Stimulated activated CD8-positive, alpha-beta memory T cell treated with anti-CD3 and anti-CD28 coated beads, Interleukin-15, amount 100 ng/mL, for 4 hours (primary cell): ENCODE measurements around the gene ALDH1A3.

Experiments used
- DNase-seq, 2 donors: peaks; one replicate each; pipeline ENCODE4 v3.0.0-alpha.2; 2020; ENCODE audit warnings: low read depth in 2 of 2

ALDH1A3 gene

GRCh38 chr15:100859970-100860828 is 19.4 kb upstream of the ALDH1A3 start:
- no peak for DNase-seq

GRCh38 chr15:100860829-100861510 is 18.7 kb upstream of the ALDH1A3 start:
- DNase-seq, result no peak

GRCh38 chr15:100861511-100861991 is 18.1 kb upstream of the ALDH1A3 start:
- DNase-seq, result no peak

- no peak for DNase-seq
Measured at GRCh38 chr15:100862162-100862561, 17.5 kb upstream of the ALDH1A3 start.

- no peak for DNase-seq
Measured at GRCh38 chr15:100863075-100863795, 16.4 kb upstream of the ALDH1A3 start.

GRCh38 chr15:100863796-100864267 is 15.8 kb upstream of the ALDH1A3 start:
- DNase-seq, result no peak

- no peak for DNase-seq
Measured at GRCh38 chr15:100866386-100867330, 13.0 kb upstream of the ALDH1A3 start.

- DNase-seq, result no peak
Measured at GRCh38 chr15:100867433-100867832, 12.2 kb upstream of the ALDH1A3 start.

- no peak for DNase-seq
Measured at GRCh38 chr15:100869151-100869999, 10.3 kb upstream of the ALDH1A3 start.

GRCh38 chr15:100873029-100873677 is 6.5 kb upstream of the ALDH1A3 start:
- peak in 1 of 2 donors; percentile 12 for DNase-seq

GRCh38 chr15:100875495-100875894 is 4.1 kb upstream of the ALDH1A3 start:
- DNase-seq, result no peak

GRCh38 chr15:100875976-100876375 is 3.7 kb upstream of the ALDH1A3 start:
- no peak for DNase-seq

- no peak for DNase-seq
Measured at GRCh38 chr15:100877551-100877950, 2.1 kb upstream of the ALDH1A3 start.

GRCh38 chr15:100878130-100878529 is 1.5 kb upstream of the ALDH1A3 start:
- DNase-seq, result no peak

GRCh38 chr15:100878648-100879047 is 983 bp upstream of the ALDH1A3 start:
- DNase-seq, result no peak

- no peak for DNase-seq
Measured at GRCh38 chr15:100879061-100879463, 569 bp upstream of the ALDH1A3 start.

GRCh38 chr15:100880139-100880896 is 687 bp downstream of the ALDH1A3 start:
- no peak for DNase-seq

- DNase-seq, result no peak
Measured at GRCh38 chr15:100880897-100881242, 1.2 kb downstream of the ALDH1A3 start.
